HepG2 (cell line): ENCODE results near the gene ALG8. TPM values are rescaled to one million over a fixed set of nuclear protein-coding genes. Genes with fewer than 3 reads are reported as not detected.
A peak's percentile ranks its signal among the peaks of the same experiment; 100 is the strongest.

Source experiments
- ATM ChIP-seq: fragments of 450-650 bp; IDR thresholded peaks from 2 replicates; pipeline ENCODE4 v1.7.1; 2017; ENCODE audit warnings: mild to moderate bottlenecking, borderline replicate concordance
- KAT2B ChIP-seq: fragments of 150-350 bp; IDR thresholded peaks from 2 replicates; pipeline ENCODE4 v1.6.1; 2014; ENCODE audit warnings: low read depth, low read length, borderline replicate concordance
- MYC ChIP-seq: sonication (generic); formaldehyde crosslinking; IDR thresholded peaks from 2 replicates; pipeline ENCODE4 v1.9.0; 2021; ENCODE audit warnings: missing genetic modification reagents, borderline replicate concordance
- NFE2L2 ChIP-seq: fragments of 150-350 bp; IDR thresholded peaks from 2 replicates; pipeline ENCODE4 v1.6.1; 2014; ENCODE audit warnings: low read length
- NFYC ChIP-seq: IDR thresholded peaks from 2 replicates; pipeline ENCODE4 v1.6.1; 2016; ENCODE audit warnings: missing genetic modification reagents, missing compliant biosample characterization
- NR3C1 ChIP-seq: sonication (generic); formaldehyde crosslinking; IDR thresholded peaks from 2 replicates; pipeline ENCODE4 v1.4.0; 2020; ENCODE audit warnings: missing genetic modification reagents
- PRDM10 ChIP-seq: sonication (generic); formaldehyde crosslinking; IDR thresholded peaks from 2 replicates; pipeline ENCODE4 v1.4.0; 2020; ENCODE audit warnings: low read depth, missing genetic modification reagents
- SKI ChIP-seq: fragments of 450-650 bp; IDR thresholded peaks from one replicate; pipeline ENCODE4 v1.6.1; 2018; ENCODE audit warnings: mild to moderate bottlenecking; ENCODE audit not compliant: partially characterized antibody
- SP2 ChIP-seq: sonication (generic); formaldehyde crosslinking; IDR thresholded peaks from 2 replicates; pipeline ENCODE4 v1.5.1; 2020; ENCODE audit warnings: mild to moderate bottlenecking, missing genetic modification reagents
- STAG1 ChIP-seq: sonication (generic); formaldehyde crosslinking; IDR thresholded peaks from 2 replicates; pipeline ENCODE4 v1.4.0; 2020; ENCODE audit warnings: missing genetic modification reagents
- THYN1 ChIP-seq: sonication (generic); formaldehyde crosslinking; IDR thresholded peaks from 2 replicates; pipeline ENCODE4 v1.8.1; 2023; ENCODE audit warnings: low read depth, mild to moderate bottlenecking, moderate library complexity, missing genetic modification reagents, borderline replicate concordance
- ZNF232 ChIP-seq: sonication (generic); formaldehyde crosslinking; IDR thresholded peaks from 2 replicates; pipeline ENCODE4 v1.4.0; 2020; ENCODE audit warnings: missing genetic modification reagents, borderline replicate concordance
- ZNF331 ChIP-seq: sonication (generic); formaldehyde crosslinking; IDR thresholded peaks from 2 replicates; pipeline ENCODE4 v1.4.0; 2020; ENCODE audit warnings: missing genetic modification reagents
- ZNF431 ChIP-seq: sonication (generic); formaldehyde crosslinking; IDR thresholded peaks from 2 replicates; pipeline ENCODE4 v1.9.0; 2022; ENCODE audit warnings: missing genetic modification reagents, low read depth, mild to moderate bottlenecking, borderline replicate concordance
- ZNF570 ChIP-seq: sonication (generic); formaldehyde crosslinking; IDR thresholded peaks from 2 replicates; pipeline ENCODE4 v1.4.0; 2020; ENCODE audit warnings: mild to moderate bottlenecking, missing genetic modification reagents, borderline replicate concordance
- ZNF710 ChIP-seq: sonication (generic); formaldehyde crosslinking; IDR thresholded peaks from 2 replicates; pipeline ENCODE4 v1.5.0; 2020; ENCODE audit warnings: mild to moderate bottlenecking, missing genetic modification reagents, borderline replicate concordance
- ZNF761 ChIP-seq: sonication (generic); formaldehyde crosslinking; conservative IDR thresholded peaks from 2 replicates; pipeline ENCODE4 v1.4.0; 2020; ENCODE audit warnings: mild to moderate bottlenecking, missing genetic modification reagents
- ZNF770 ChIP-seq: sonication (generic); formaldehyde crosslinking; IDR thresholded peaks from 2 replicates; pipeline ENCODE4 v1.5.0; 2020; ENCODE audit warnings: mild to moderate bottlenecking, missing genetic modification reagents
- ZNF773 ChIP-seq: sonication (generic); formaldehyde crosslinking; IDR thresholded peaks from 2 replicates; pipeline ENCODE4 v1.4.0; 2020; ENCODE audit warnings: missing genetic modification reagents, borderline replicate concordance
- ZNF780A ChIP-seq: sonication (generic); formaldehyde crosslinking; IDR thresholded peaks from 2 replicates; pipeline ENCODE4 v1.8.0; 2022; ENCODE audit warnings: mild to moderate bottlenecking, missing genetic modification reagents, moderate library complexity
- ZNF781 ChIP-seq: sonication (generic); formaldehyde crosslinking; IDR thresholded peaks from 2 replicates; pipeline ENCODE4 v1.5.1; 2020; ENCODE audit warnings: borderline replicate concordance, mild to moderate bottlenecking, missing genetic modification reagents; ENCODE audit errors: not compliant biosample characterization
- polyA plus RNA-seq, 8 experiments: library from polyadenylated mRNA; depleted of rRNA in 3 of 8; stranded (reverse) in 7 of 8; unstranded in 1 of 8; fragments of >200 nt; fragmentation: Illumina TruSeq in 4 of 8; extraction: Trizol in 4 of 8; gene quantifications; 2 replicates each; pipeline versions ENCODE4 v1.2.1 to v1.2.3, GENCODE V29; 2011 to 2016; ENCODE audit warnings: low read depth in 4 of 8, missing spikeins in 1 of 8, mixed read lengths in 1 of 8; ENCODE audit not compliant: insufficient read depth in 1 of 8
- total RNA-seq, 5 experiments: library from RNA; depleted of rRNA; stranded (reverse); fragments of >200 nt; fragmentation: Illumina TruSeq; extraction: Trizol; gene quantifications; 2 replicates each; pipeline ENCODE4 v1.2.3, GENCODE V29; 2016; ENCODE audit warnings: low read depth in 1 of 5

The ALG8 gene
- total and polyA plus RNA-seq, 2 of the 13 experiments (the other 11 are each of a cell fraction or from before 2014, with no cell fraction given), result 75.8 to 88.0 TPM

- TF ChIP-seq PRDM10 (CRISPR knock-in tag) (peak; percentile 29; the same call in 1 of the 2 replicates), MYC (CRISPR knock-in tag) (peak; percentile 98), SKI (no peak), ZNF780A (CRISPR knock-in tag) (peak; percentile 78; the same call in 1 of the 2 replicates), STAG1 (peak; percentile 25; the same call in 1 of the 2 replicates), ZNF781 (CRISPR knock-in tag) (no peak), ZNF570 (CRISPR knock-in tag) (no peak), NFYC (CRISPR knock-in tag) (peak; percentile 80), ZNF773 (no peak), THYN1 (CRISPR knock-in tag) (0 out of 2 replicates have a peak, but pooled peaks have one; percentile 56), ZNF710 (CRISPR knock-in tag) (no peak), ZNF331 (CRISPR knock-in tag) (0 out of 2 replicates have a peak, but pooled peaks have one; percentile 43), ATM (no peak), NR3C1 (CRISPR knock-in tag) (no peak), ZNF431 (CRISPR knock-in tag) (peak; percentile 71; the same call in 1 of the 2 replicates), ZNF770 (CRISPR knock-in tag) (no peak), SP2 (CRISPR knock-in tag) (0 out of 2 replicates have a peak, but pooled peaks have one; percentile 36), ZNF232 (CRISPR knock-in tag) (0 out of 2 replicates have a peak, but pooled peaks have one; percentile 64), NFE2L2 (no peak), ZNF761 (CRISPR knock-in tag) (0 out of 2 replicates have a peak, but pooled peaks have one; percentile 22), KAT2B (no peak)
These were observed at the start of gene ALG8 (continued) for GRCh38 chr11:78139422-78140391.
